Prostate gland (tissue), 1 donor: Measurements from ENCODE around the gene ARL14EP.

Source experiments
- POLR2A ChIP-seq: fragments of 450-650 bp; IDR thresholded peaks from one replicate; pipeline ENCODE4 v1.6.1; 2016; ENCODE audit warnings: antibody characterized with exemption, mild to moderate bottlenecking
- POLR2AphosphoS5 ChIP-seq: sonication (generic); formaldehyde crosslinking; IDR thresholded peaks from one replicate; pipeline ENCODE4 v1.6.1; 2017; ENCODE audit warnings: antibody characterized with exemption

DNA sequence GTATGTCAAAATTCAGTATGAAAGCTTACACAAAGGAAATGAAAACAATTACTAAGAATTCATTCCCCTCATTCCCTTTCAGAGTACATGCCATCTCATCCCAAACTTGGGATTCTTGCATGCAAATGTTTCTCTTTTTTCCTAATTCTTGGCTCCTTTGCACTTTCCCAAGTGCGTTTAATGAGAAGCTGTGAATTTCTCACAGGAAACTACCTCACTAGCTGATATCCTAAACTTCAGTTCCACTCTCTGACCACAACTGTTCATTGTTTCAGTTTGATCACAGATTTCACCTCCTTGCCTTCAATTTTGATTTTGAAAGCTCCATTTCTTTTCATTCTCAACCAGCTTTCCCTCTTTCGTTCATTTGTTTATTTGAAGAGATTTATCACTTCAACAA, 5.9 kb upstream of the ARL14EP start:
- no peak for TF ChIP-seq POLR2A
- no peak for TF ChIP-seq POLR2AphosphoS5
